Measurements from ENCODE around the gene OR2T2. TPM values are rescaled to one million over a fixed set of nuclear protein-coding genes. Genes with fewer than 3 reads are reported as not detected.
A peak's percentile ranks its signal among the peaks of the same experiment; 100 is the strongest.
"Not testable (repeated sequence)": the region's sequence is repeated elsewhere in the genome, so short reads cannot be mapped to it uniquely, and the experiment has no call there.

Gene OR2T2
- total RNA-seq, 1 donor from 2014 or later: not detected

GRCh38 chr1:248488289-248488688, 42.9 kb downstream of the OR2T2 start, which contains the start of gene OR2T5:
OR2T5 (plus strand) TSS chr1:248488589; CDS start chr1:248488589, 0 bp downstream.
- ATAC-seq: not testable (repeated sequence)

GRCh38 chr1:248496661-248497060, 51.2 kb downstream of the OR2T2 start:
- H3K36me3 ChIP-seq; DNase-seq; H3K4me1 ChIP-seq; ATAC-seq; intact Hi-C loops (cut with DNase I); H3K27me3 ChIP-seq; H3K27ac ChIP-seq; H3K4me3 ChIP-seq; H3K9me3 ChIP-seq: not testable (repeated sequence)

More at GRCh38 chr1:248488289-248488688, 42.9 kb downstream of the OR2T2 start, which contains the start of gene OR2T5:
- H3K9me3 ChIP-seq; H3K27me3 ChIP-seq; H3K27ac ChIP-seq; H3K4me3 ChIP-seq; intact Hi-C loops (cut with DNase I); H3K36me3 ChIP-seq; H3K4me1 ChIP-seq; DNase-seq: not testable (repeated sequence)

GRCh38 chr1:248500305-248501035, 55.0 kb downstream of the OR2T2 start:
- H3K27ac ChIP-seq; H3K4me1 ChIP-seq; H3K36me3 ChIP-seq; H3K9me3 ChIP-seq; H3K27me3 ChIP-seq; DNase-seq; H3K4me3 ChIP-seq; intact Hi-C loops (cut with DNase I): not testable (repeated sequence)
- ATAC-seq: peak; percentile 35

Other genes starting within 250 kb of the OR2T2 start
- not detected for gene OR2M3, start 248.4 kb upstream of the OR2T2 start, total RNA-seq
- not detected for gene OR2M4, start 214.2 kb upstream of the OR2T2 start, total RNA-seq
- not detected for gene OR2T33, start 167.7 kb upstream of the OR2T2 start, total RNA-seq
- gene OR2T12, start 142.2 kb upstream of the OR2T2 start, total RNA-seq: not detected
- gene OR2M7, start 121.1 kb upstream of the OR2T2 start, total RNA-seq: not detected
- gene OR14C36, start 96.9 kb upstream of the OR2T2 start, total RNA-seq: not detected
- not detected for gene OR2T4, start 84.0 kb upstream of the OR2T2 start, total RNA-seq
- not detected for gene OR2T6, start 69.9 kb upstream of the OR2T2 start, total RNA-seq
- not detected for gene OR2T1, start 42.6 kb upstream of the OR2T2 start, total RNA-seq
- not detected for gene OR2T3, start 27.7 kb downstream of the OR2T2 start, total RNA-seq
- gene OR2T5, start 43.0 kb downstream of the OR2T2 start, total RNA-seq: not detected
- gene OR2G6, start 62.4 kb downstream of the OR2T2 start, total RNA-seq: not detected
- gene OR2T29, start 117.1 kb downstream of the OR2T2 start, total RNA-seq: not detected
- gene OR2T34, start 129.1 kb downstream of the OR2T2 start, total RNA-seq: not detected
- not detected for gene OR2T10, start 152.1 kb downstream of the OR2T2 start, total RNA-seq
- not detected for gene OR2T11, start 189.5 kb downstream of the OR2T2 start, total RNA-seq
- gene OR2T35, start 199.6 kb downstream of the OR2T2 start, total RNA-seq: not detected
- not detected for gene OR2T27, start 209.9 kb downstream of the OR2T2 start, total RNA-seq